Neuronal stem cell (in vitro differentiated cells): ENCODE results near the gene PKMYT1.

Experiments used
- DNase-seq: peaks from one replicate; pipeline ENCODE4 v3.0.0-alpha.2; 2013; ENCODE audit warnings: low spot score
- H2AFZ ChIP-seq: one replicate; pipeline ENCODE4 v1.6.1; 2013; ENCODE audit warnings: mild to moderate bottlenecking, low read length, inconsistent platforms
- H2AK5ac ChIP-seq: 2 replicates; pipeline ENCODE4 v1.6.1; 2013; ENCODE audit warnings: low read depth, mild to moderate bottlenecking, inconsistent platforms, low read length, moderate library complexity, mixed read lengths
- H2BK120ac ChIP-seq: 2 replicates; pipeline ENCODE4 v1.6.1; 2013; ENCODE audit warnings: low read depth, mild to moderate bottlenecking, inconsistent platforms, low read length, moderate library complexity, mixed read lengths
- H2BK12ac ChIP-seq: one replicate; pipeline ENCODE4 v1.6.1; 2013; ENCODE audit warnings: low read length, inconsistent platforms
- H2BK15ac ChIP-seq: 2 replicates; pipeline ENCODE4 v1.6.1; 2013; ENCODE audit warnings: mild to moderate bottlenecking, low read length, inconsistent platforms, mixed read lengths
- H2BK5ac ChIP-seq: one replicate; pipeline ENCODE4 v1.6.1; 2013; ENCODE audit warnings: inconsistent platforms, mild to moderate bottlenecking, low read length, moderate library complexity
- H3K14ac ChIP-seq: one replicate; pipeline ENCODE4 v1.6.1; 2013; ENCODE audit warnings: low read length, inconsistent platforms
- H3K18ac ChIP-seq: 2 replicates; pipeline ENCODE4 v1.6.1; 2013; ENCODE audit warnings: low read length, inconsistent platforms
- H3K23ac ChIP-seq: 2 replicates; pipeline ENCODE4 v1.6.1; 2013; ENCODE audit warnings: low read depth, mild to moderate bottlenecking, mixed read lengths, low read length, inconsistent platforms; ENCODE audit not compliant: poor library complexity
- H3K27ac ChIP-seq: replicated peaks from 3 replicates; pipeline ENCODE4 v1.5.1; 2013; ENCODE audit warnings: low read length, inconsistent platforms
- H3K27me3 ChIP-seq, 3 experiments: 2 replicates each; pipeline ENCODE4 v1.6.1; 2013; ENCODE audit warnings: low read length in 3 of 3, mild to moderate bottlenecking in 2 of 3, inconsistent platforms in 1 of 3, low read depth in 1 of 3, mixed read lengths in 1 of 3, moderate library complexity in 1 of 3; ENCODE audit not compliant: control insufficient read depth in 3 of 3, insufficient read depth in 3 of 3
- H3K36me3 ChIP-seq, 2 donors: replicated peaks in 1 of 2; 2 replicates each; pipeline ENCODE4 v1.6.1; 2013; ENCODE audit warnings: low read length in 2 of 2; ENCODE audit not compliant: control insufficient read depth in 2 of 2, insufficient read depth in 2 of 2
- H3K4ac ChIP-seq: 2 replicates; pipeline ENCODE4 v1.6.1; 2013; ENCODE audit warnings: inconsistent platforms, mild to moderate bottlenecking, low read length, moderate library complexity
- H3K4me1 ChIP-seq, 2 donors: 1 replicate in 1 of 2; 2 replicates in 1 of 2; pipeline ENCODE4 v1.6.1; 2013; ENCODE audit warnings: low read length in 2 of 2, low read depth in 1 of 2; ENCODE audit not compliant: control insufficient read depth in 2 of 2, insufficient read depth in 1 of 2
- H3K4me2 ChIP-seq: one replicate; pipeline ENCODE4 v1.6.1; 2013; ENCODE audit warnings: mild to moderate bottlenecking, low read length, inconsistent platforms; ENCODE audit not compliant: insufficient read depth, poor library complexity, severe bottlenecking
- H3K4me3 ChIP-seq, 2 donors: 2 replicates each; pipeline ENCODE4 v1.5.1; 2013; ENCODE audit warnings: low read length in 2 of 2, mild to moderate bottlenecking in 2 of 2, inconsistent platforms in 1 of 2, moderate library complexity in 1 of 2
- H3K79me1 ChIP-seq: one replicate; pipeline ENCODE4 v1.6.1; 2013; ENCODE audit warnings: low read depth, mild to moderate bottlenecking, inconsistent platforms, low read length, moderate library complexity
- H3K9ac ChIP-seq: one replicate; pipeline ENCODE4 v1.6.1; 2013; ENCODE audit warnings: mild to moderate bottlenecking, low read depth, low read length, inconsistent platforms; ENCODE audit not compliant: poor library complexity
- H3K9me3 ChIP-seq, 2 donors: replicated peaks in 1 of 2; 2 replicates each; pipeline versions ENCODE3 to v1.6.1; 2013; ENCODE audit warnings: low read length in 2 of 2, mild to moderate bottlenecking in 2 of 2, inconsistent platforms in 1 of 2, low read depth in 1 of 2, mixed read lengths in 1 of 2, moderate library complexity in 1 of 2; ENCODE audit not compliant: control insufficient read depth in 2 of 2, insufficient read depth in 1 of 2
- H4K8ac ChIP-seq: one replicate; pipeline ENCODE4 v1.6.1; 2013; ENCODE audit warnings: low read depth, mild to moderate bottlenecking, inconsistent platforms, low read length, moderate library complexity
- H4K91ac ChIP-seq: one replicate; pipeline ENCODE4 v1.6.1; 2013; ENCODE audit warnings: low read length, low read depth, mild to moderate bottlenecking, inconsistent platforms; ENCODE audit not compliant: poor library complexity
- WGBS, 2 donors: extraction: QIAGEN DNeasy Blood & Tissue Kit; methylation state at CpG; one replicate each; pipeline ENCODE4 v1.1.7; 2013; ENCODE audit warnings: missing lambda C conversion rate in 2 of 2, mixed read lengths in 1 of 2; ENCODE audit not compliant: insufficient read length in 2 of 2, insufficient replicate concordance in 1 of 2; ENCODE audit errors: extremely low coverage in 2 of 2; 5-methylcytosine and 5-hydroxymethylcytosine counted together

PKMYT1 gene

GRCh38 chr16:2953706-2954627 lies 26.3 kb downstream of the PKMYT1 start:
- H3K27ac ChIP-seq: no peak overlapping the region
- peaks cover 0 to 7% of the 10 kb centered on the region in 2 donors for H3K4me1 ChIP-seq
- H3K18ac ChIP-seq: no peak overlapping the region
- peak overlapping the region; percentile 68 for H2AFZ ChIP-seq
- H3K23ac ChIP-seq: no peak overlapping the region
- H2BK15ac ChIP-seq: no peak overlapping the region
- DNase-seq: no peak
- H2BK5ac ChIP-seq: no peak overlapping the region
- H3K14ac ChIP-seq: no peak overlapping the region
- no peaks in the 10 kb centered on the region for H3K9me3 ChIP-seq
- no peak overlapping the region for H3K4me3 ChIP-seq
- H3K4ac ChIP-seq: no peak overlapping the region
- peaks cover 2 to 11% of the 10 kb centered on the region in 2 donors for H3K36me3 ChIP-seq
- no peak overlapping the region for H2AK5ac ChIP-seq
- no peak overlapping the region for H3K9ac ChIP-seq
- no peak overlapping the region for H4K8ac ChIP-seq
- no peak overlapping the region for H2BK120ac ChIP-seq
- no peak overlapping the region for H2BK12ac ChIP-seq
- no peak overlapping the region for H3K4me2 ChIP-seq
- H3K79me1 ChIP-seq: peaks cover 2% of the 10 kb centered on the region
- no CpG with 5 or more reads among the region's 31 CpGs for WGBS, 2 donors
- H4K91ac ChIP-seq: no peak overlapping the region
- no peaks in the 10 kb centered on the region for H3K27me3 ChIP-seq

- Histone ChIP-seq H3K9ac (peak overlapping the region; percentile 78), H3K4ac (no peak overlapping the region), H2BK5ac (no peak overlapping the region), H2AK5ac (no peak overlapping the region), H2BK15ac (no peak overlapping the region), H2AFZ (no peak overlapping the region), H2BK120ac (no peak overlapping the region), H3K23ac (peak overlapping the region; percentile 83), H2BK12ac (no peak overlapping the region), H3K4me1 (peaks cover 0 to 7% of the 10 kb centered on the region in 2 donors), H4K8ac (no peak overlapping the region), H3K79me1 (peaks cover 2% of the 10 kb centered on the region), H3K18ac (peak overlapping the region; percentile 83), H4K91ac (no peak overlapping the region), H3K14ac (peak overlapping the region; percentile 89), H3K27ac (no peak overlapping the region), H3K4me2 (no peak overlapping the region), H3K9me3 (peaks cover 0 to 2% of the 10 kb centered on the region in 2 donors), H3K4me3 (no peak overlapping the region), H3K27me3 (no peaks in the 10 kb centered on the region), H3K36me3 (peaks cover 2 to 16% of the 10 kb centered on the region in 2 donors)
- DNase-seq: no peak
- no CpG with 5 or more reads among the region's 11 CpGs for WGBS, 2 donors
Observed at GRCh38 chr16:2952679-2953078, 27.6 kb downstream of the PKMYT1 start.

GRCh38 chr16:2950773-2951172 lies 29.5 kb downstream of the PKMYT1 start:
- H3K9ac ChIP-seq: no peak overlapping the region
- peaks cover 2 to 3% of the 10 kb centered on the region in 2 donors for H3K9me3 ChIP-seq
- no peak overlapping the region for H2BK15ac ChIP-seq
- H3K4me2 ChIP-seq: no peak overlapping the region
- H3K4me1 ChIP-seq: peaks cover 0 to 2% of the 10 kb centered on the region in 2 donors
- no peak for DNase-seq
- H3K18ac ChIP-seq: no peak overlapping the region
- H3K4ac ChIP-seq: no peak overlapping the region
- no peak overlapping the region for H3K27ac ChIP-seq
- H3K4me3 ChIP-seq: no peak overlapping the region
- H2BK12ac ChIP-seq: no peak overlapping the region
- peaks cover 2 to 24% of the 10 kb centered on the region in 2 donors for H3K36me3 ChIP-seq
- H3K23ac ChIP-seq: no peak overlapping the region
- H4K91ac ChIP-seq: no peak overlapping the region
- no CpG with 5 or more reads among the region's 16 CpGs for WGBS, 2 donors
- H2BK5ac ChIP-seq: no peak overlapping the region
- H3K14ac ChIP-seq: no peak overlapping the region
- no peaks in the 10 kb centered on the region for H3K79me1 ChIP-seq
- H2AFZ ChIP-seq: no peak overlapping the region
- H4K8ac ChIP-seq: no peak overlapping the region
- H2AK5ac ChIP-seq: no peak overlapping the region
- no peak overlapping the region for H2BK120ac ChIP-seq
- no peaks in the 10 kb centered on the region for H3K27me3 ChIP-seq

- Histone ChIP-seq H2BK15ac (no peak overlapping the region), H3K4ac (no peak overlapping the region), H2BK120ac (no peak overlapping the region), H3K79me1 (no peaks in the 10 kb centered on the region), H3K14ac (no peak overlapping the region), H3K36me3 (peaks cover 2 to 24% of the 10 kb centered on the region in 2 donors), H2AFZ (no peak overlapping the region), H3K23ac (peak overlapping the region; percentile 55), H3K9ac (no peak overlapping the region), H2BK5ac (no peak overlapping the region), H3K9me3 (peaks cover 2 to 3% of the 10 kb centered on the region in 2 donors), H3K4me1 (peaks cover 0 to 2% of the 10 kb centered on the region in 2 donors), H4K91ac (no peak overlapping the region), H3K18ac (no peak overlapping the region), H3K4me2 (no peak overlapping the region), H3K27me3 (no peaks in the 10 kb centered on the region), H3K4me3 (no peak overlapping the region), H2AK5ac (no peak overlapping the region), H3K27ac (no peak overlapping the region), H2BK12ac (no peak overlapping the region), H4K8ac (no peak overlapping the region)
- DNase-seq: no peak
- WGBS, 2 donors: no CpG with 5 or more reads among the region's 13 CpGs
Observed at GRCh38 chr16:2950353-2950724, 29.9 kb downstream of the PKMYT1 start.
